CD4-positive, alpha-beta T cell treated with Interleukin-17A for 4 hours (primary cell): Measurements from ENCODE around the gene SPPL2C.
A peak's percentile ranks its signal among the peaks of the same experiment; 100 is the strongest.

Source experiments
- DNase-seq: peaks from one replicate; pipeline ENCODE4 v3.0.0-alpha.2; 2020; ENCODE audit warnings: mixed read lengths

Gene SPPL2C, protein sequence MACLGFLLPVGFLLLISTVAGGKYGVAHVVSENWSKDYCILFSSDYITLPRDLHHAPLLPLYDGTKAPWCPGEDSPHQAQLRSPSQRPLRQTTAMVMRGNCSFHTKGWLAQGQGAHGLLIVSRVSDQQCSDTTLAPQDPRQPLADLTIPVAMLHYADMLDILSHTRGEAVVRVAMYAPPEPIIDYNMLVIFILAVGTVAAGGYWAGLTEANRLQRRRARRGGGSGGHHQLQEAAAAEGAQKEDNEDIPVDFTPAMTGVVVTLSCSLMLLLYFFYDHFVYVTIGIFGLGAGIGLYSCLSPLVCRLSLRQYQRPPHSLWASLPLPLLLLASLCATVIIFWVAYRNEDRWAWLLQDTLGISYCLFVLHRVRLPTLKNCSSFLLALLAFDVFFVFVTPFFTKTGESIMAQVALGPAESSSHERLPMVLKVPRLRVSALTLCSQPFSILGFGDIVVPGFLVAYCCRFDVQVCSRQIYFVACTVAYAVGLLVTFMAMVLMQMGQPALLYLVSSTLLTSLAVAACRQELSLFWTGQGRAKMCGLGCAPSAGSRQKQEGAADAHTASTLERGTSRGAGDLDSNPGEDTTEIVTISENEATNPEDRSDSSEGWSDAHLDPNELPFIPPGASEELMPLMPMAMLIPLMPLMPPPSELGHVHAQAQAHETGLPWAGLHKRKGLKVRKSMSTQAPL

DNA sequence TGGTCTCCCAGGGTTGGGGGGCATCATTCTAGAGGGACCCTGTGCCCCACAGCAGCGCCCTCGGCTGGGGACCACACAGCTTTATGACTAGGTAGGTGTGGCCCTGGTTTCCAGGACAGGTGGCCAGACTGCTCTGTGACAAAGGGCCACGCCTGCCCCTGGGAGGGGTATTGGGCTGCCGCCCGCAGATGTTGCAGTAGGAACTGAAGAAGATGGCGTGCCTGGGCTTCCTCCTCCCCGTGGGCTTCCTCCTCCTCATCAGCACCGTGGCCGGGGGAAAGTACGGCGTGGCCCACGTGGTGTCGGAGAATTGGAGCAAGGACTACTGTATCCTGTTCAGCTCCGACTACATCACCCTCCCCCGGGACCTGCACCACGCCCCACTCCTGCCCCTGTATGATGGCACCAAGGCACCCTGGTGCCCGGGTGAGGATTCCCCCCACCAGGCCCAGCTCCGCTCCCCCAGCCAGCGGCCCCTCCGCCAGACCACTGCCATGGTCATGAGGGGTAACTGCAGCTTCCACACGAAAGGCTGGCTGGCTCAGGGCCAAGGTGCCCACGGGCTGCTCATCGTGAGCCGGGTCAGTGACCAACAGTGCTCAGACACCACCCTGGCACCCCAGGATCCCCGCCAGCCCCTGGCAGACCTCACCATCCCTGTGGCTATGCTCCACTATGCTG lies at the start of gene SPPL2C:
Gene SPPL2C, plus strand, starts transcription at position 187 of the 681 bp plus-strand sequence. Its CDS starts 26 bp downstream, at position 213.
- DNase-seq, result no peak

DNA sequence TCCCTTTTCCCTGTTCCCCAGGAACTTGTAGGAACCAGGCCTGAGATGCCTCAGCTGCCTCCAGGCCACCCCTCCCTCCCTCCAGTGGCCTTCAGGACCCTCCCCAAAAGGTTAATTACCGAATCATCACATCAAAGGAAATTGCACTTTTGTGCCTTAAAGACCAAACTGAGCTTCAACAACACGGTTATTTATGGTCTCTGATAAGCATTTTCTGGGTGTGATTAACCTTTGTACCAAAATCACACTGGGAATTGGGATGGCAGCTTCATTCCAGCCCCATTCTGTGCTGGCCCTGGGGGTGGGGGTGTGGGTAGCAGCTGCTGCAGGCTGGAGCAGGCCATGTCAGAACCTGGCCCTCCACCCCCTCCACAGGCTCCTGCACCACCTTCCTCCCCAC lies 43.9 kb upstream of the SPPL2C start:
- no peak for DNase-seq

DNA sequence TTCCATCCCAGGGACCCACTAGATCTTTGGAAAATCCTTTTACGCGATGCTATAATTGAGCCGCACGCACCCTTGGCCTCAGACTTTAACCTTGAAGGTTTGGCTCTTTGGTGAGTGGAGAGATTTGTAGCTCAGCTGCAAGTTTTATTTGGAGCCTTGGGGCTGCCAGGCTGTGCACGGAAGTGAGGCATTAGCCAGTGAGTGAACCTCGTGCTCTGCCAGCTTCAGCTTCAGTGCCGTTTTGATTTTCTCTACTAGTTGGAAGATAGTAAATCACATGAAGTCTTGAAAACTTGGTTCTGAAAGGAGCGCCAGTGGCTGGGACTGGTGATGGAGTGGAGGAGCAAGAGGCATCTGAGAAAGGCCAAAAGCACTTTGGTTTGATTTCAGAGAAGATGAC lies 43.3 kb upstream of the SPPL2C start:
- no peak for DNase-seq

DNA sequence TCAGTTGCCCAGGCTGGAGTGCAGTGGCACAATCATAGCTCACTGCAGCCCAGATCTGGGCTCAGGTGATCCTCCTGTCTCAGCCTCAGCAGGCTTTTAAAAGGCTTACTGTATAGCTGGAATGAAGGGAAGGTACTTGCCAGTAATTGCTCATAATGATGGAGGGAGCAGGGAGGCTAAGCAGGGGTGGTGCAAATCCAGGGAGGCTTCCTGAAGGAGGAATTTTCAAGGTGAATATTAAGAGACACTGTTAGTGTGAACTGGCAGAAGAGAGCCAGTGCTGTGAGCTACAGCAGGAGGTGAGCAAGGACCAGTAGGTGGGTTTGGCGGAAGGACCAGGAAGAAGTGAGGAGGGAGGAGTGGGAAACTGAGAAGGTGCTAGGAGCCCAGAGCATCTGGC lies 35.8 kb upstream of the SPPL2C start:
- DNase-seq, result no peak

DNA sequence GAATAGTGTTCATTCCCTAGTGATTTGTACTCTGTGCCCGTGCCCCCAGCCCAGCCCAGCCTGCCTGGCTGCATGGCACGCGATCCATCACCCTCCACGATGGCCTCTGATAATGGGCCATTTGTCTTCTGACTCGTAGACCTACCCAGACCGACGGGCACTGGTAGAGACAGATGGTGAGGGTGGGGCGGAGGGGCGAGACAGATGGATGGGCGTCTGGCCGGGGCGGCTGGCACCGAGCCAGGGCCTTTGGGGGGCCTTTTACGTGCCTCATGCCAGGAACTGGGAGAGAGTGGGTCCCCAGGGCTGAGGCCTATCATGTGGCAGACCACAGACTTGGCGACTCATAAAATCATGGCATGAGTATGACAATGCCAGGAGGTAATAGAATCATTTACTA lies 35.2 kb upstream of the SPPL2C start:
- no peak for DNase-seq

DNA sequence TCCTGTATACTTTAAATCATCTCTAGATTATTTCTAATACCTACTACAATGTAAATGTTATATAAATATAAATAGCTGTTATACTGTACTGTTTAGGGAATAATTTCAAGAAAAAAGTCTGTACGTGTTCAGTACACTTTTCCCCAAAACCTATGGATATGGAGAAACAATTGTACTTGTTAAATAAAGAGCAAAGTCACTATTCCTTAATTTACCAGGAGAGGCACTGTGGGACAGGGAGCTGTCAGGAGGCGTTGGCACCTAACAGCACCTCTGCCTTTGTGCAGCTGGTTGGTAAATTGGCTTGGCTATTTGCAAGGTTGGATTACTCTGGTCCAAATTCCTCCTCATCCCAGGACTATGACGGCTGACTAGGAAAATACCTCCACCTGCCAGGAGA lies 32.6 kb upstream of the SPPL2C start:
- no peak for DNase-seq

DNA sequence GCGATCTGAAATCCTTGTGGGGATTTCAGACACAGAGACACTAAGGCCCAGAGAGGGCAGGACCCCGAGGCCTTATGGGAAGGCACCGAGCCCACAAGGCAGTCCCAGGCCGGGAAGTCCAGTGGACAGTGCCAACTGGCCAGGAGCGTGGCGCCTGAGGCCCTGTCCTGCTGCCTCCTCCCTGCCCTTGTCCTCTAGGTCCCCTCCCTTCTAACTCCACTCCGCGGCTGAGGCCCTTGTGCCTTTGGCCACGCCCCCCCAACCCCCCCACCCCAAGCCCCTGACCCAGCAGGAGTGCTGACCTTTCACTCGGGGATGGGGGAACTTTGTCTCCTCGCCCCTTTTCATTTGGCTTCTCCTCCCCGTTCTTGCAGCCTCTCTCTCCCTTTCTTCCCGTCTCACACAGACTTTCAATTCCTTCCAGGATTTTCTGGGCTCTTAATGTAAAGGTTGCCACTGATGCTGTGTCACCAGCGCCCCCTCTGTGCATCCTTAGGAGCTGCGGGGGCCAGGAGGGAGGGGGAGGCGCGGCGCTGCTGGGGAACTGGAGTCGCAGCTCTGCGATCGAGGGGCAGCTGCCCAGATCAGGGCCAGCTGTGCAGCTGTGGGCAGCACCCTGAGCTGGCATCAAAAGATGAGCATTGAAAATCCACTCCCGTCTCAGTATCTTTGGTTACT lies 31.5 kb upstream of the SPPL2C start:
- no peak for DNase-seq

DNA sequence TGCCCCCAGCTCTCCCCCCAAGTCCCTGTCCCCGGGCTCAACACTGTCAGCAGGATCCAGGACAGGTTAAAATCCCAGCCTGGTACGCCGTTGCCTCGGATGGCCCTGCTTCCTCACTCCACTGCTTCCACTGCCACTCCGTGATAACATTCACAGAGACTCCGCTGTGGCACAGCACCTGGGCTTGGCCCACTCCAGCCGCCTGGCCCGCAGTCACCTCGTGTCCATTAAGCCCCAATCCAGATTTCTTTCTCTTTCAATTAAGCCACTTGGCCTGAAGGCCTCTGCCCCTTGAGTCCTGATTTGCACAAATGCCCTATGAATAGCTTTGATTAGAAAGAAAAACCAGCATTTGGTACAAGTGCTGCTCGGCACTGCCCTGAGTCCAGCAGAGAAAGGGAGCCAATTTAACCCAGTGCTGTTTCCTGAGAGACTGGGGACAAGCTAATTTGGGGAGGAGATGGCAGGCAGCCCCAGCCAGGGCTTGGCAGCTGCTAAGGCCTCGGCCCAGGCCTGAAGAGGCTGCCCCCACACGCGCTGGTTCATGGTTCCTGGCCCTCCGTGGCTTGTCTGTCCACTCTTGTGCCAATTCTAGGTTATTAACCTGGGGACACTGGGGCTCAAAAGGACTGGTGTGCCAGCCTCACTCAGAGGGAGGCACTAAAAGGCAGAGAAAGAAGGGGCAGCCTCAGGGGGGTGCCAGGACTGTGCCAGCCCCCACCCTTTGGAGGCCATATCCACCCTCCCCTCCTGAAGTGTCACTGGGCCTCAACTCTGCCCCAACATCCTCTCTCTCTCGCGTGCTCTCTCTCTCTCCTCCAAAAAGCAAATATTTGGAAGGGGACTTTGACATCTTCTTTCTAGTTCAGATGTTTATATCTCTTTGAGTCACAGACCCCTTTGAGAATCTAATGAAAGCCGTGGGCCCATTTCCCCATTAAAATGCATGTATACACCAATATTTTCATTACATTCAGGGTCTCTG lies 29.8 kb upstream of the SPPL2C start:
- no peak for DNase-seq

DNA sequence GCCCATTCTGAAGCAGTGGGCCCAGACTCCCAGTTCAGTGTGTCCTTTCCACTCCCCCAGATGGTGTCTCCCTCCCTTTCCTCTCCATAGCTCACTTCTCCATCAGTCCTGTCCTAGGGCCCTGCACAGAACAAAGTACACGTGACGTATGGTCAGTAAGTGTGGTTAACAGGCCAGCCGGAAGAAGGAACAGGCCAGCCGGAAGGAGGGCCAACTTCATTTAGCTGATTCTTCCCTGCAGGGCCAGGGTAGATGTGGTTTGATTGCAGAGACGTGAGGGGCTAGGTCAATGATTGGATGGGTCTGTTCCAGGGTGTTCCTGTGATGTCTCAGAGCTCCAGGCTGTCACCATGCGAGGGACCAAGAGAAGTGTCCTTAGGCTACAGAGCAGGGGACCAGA lies 28.9 kb upstream of the SPPL2C start:
- DNase-seq, result no peak

DNA sequence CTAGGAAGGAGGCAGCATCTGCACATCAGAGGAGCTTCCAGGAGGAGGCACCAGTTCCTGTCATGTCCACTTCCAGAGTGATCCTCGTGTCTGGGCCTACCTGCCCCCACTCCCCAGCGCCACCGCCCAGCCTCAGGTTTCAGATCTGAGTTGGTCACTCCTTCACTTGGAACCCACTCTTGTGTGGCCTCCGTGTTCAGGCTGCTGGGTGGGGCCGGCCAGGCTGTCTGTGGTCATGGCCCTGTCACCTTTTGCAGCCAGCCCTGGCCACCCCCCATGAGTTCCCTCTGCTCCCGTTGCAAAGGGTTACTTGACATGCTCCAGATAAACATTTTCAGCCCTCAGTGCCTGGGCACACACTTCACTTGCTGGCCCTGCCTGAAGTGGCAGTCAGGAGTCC lies 26.6 kb upstream of the SPPL2C start:
- DNase-seq, result no peak

DNA sequence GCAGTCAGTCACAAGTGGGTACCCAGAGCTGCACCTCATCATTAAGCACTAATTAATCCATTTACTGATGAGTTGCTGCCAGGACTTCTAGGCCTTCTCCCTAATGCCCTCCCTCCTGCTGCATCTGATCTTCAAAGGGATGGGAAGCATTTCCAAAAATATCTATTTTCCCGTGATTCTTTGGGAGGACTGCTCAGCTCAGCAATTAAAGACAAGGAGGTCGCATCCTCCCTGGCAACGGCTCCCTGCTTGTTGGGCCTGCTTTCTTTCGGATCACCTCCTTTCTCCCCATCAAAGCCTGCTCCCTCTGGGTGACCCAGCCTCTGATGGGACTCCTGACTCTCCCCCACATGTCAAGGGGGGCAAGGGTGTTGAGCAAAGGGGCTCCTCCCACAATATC lies 26.0 kb upstream of the SPPL2C start:
- DNase-seq, result no peak

DNA sequence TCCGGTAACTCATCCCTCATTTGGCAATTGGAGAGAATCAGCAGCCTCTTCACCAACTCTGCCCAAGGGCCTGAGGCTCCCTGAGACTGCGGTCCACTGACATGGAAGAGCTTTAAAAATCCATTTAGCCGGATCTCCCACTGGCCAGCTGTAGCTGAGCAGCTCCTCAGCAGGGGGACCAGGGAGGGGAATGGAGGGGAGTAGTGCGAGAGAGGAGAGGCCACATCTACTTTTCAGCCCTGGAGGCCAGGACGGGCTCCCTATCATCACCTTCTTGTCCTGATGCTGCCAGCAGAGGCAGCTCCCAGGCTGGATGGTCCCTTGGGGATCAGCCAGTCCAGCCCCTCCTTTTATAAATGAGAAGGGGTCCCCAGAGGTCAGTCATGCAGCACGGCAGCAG lies 25.0 kb upstream of the SPPL2C start:
- DNase-seq, result no peak

DNA sequence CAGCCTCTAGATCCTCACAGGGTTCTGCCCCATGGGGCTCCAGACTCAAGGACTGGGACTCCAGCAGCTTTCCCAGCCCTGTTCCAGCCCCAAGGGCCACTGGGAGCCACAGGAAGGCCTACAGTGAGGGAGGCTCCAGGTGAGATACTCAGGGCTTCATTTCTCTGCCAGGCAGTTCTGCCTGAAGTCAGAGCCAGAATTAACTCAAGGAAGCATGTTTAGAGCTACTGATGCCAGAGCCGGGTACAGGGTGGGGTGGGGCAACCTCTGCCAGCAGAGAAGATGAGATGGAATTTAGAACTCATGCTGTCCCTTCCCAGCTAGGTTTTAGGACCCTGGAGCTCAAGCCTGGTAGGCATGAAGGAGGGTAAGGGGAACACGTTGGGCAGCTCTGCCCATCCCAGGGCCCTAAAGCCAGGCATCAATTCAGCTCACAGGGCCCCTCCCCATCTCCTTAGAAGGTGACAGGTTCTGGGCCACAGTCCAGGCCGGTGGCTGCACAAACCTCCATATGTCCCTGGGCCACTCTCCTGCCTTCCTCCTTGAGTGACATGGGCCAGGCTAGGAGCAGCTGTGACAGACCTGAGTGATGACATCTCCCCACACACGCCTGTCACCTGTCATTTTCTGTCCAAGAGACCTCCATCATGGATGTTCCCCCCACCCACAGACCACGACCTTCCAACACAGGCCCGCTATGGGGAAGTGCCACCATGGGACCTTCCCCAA lies 24.5 kb upstream of the SPPL2C start:
- DNase-seq, result no peak

DNA sequence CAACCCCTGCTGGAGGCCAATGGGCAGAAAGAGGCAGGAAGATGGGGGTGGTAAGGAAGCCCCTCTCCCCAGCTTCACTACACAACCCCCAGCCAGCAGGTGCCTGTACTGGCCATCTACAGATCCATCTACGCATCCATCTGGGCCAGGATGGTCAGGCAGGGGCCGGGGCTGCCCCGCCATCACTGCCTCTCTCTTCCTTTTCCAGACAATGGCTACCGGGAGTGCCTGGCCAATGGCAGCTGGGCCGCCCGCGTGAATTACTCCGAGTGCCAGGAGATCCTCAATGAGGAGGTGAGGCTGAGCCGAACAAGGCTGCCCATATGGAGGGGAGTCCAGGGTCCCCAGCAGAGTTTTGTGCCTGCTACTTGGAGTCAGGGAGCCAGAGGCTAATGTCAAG lies 23.5 kb upstream of the SPPL2C start:
- DNase-seq, result no peak

DNA sequence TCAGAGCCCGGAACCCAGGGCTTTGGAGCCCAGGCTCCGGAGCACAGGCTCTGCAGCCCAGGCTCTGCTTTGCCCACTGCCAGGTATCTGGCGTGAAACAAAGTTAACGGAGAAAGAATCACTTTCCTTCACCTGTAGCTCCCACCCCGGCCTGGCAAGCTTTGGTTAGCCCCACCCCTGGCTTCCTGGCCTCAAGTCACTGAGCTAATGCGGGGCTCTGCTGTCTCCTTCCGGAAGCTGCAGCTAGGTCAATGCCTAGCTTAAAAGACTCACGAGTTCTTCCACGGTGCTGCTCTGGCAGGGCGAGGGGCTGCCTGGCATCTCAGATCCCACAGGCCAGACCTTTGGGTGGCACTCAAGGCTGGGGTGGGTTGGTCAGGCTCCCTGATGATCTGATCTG lies 21.1 kb upstream of the SPPL2C start:
- peak; percentile 48 for DNase-seq

DNA sequence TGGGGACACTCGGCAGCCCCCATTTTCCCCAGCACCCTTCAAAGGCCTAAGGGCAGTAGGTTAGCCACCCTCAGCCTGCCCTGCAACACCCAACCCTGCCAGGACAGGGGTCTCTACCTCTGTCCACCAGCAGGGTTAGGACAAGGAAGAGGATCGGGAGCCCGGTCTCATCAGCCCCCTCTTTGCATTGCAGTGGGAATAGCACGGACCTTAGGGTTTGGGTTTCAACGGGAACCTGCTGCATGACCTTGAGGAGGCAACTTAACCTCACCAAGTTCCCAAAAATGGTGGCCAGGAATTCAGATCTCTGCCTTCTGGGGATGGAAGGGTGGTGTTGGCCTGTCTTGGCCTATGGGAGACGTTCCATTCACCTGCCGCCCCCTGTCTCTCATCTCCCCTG lies 20.2 kb upstream of the SPPL2C start:
- DNase-seq, result no peak

DNA sequence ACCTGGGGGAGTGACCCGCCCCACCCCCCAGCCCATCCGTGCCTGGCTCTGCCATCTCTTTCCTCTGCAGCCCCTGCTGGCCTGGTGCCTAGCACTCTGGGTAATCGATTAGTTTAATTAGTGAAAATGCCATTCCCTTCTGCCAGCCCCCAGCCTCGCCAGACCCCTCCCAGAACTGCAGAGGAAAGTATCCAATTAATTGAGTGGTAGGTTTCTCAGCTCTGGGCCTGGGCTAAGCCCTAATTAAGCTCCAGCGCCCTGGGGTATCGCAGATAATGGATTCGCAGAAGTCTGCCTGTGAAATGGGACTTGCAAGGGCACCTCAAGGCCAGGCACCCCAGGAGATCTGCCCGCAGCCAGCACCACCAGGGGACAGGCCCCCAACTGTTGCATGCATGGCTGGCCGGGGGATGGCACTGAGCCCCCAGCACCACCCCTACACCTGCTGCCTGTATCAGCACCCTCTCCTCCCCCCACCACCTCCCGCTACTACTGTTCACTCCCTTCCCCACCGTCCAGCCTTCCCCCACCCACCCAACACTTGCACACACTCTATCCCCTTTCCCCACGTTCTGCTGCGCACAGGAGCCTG lies 19.7 kb upstream of the SPPL2C start:
- no peak for DNase-seq

DNA sequence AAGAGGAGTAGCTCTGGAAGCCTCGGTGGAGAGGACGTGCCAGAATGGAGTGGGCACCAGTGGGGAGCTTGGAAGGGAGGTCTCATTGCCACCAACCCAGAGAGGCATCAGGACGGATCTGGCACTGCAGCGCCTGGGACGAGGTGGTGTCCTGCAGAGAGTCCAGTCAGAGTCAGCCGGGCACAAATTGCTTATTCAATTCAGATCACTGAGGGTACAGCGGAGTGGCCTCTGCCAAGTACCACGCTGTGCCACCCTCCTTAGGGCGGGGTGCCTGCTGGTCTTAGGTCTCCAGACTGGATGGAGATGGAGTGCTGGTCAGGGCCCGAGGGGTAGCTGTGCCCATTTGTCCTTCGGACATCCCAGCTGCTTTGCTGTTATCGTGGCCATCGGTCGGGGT lies 18.9 kb upstream of the SPPL2C start:
- no peak for DNase-seq

DNA sequence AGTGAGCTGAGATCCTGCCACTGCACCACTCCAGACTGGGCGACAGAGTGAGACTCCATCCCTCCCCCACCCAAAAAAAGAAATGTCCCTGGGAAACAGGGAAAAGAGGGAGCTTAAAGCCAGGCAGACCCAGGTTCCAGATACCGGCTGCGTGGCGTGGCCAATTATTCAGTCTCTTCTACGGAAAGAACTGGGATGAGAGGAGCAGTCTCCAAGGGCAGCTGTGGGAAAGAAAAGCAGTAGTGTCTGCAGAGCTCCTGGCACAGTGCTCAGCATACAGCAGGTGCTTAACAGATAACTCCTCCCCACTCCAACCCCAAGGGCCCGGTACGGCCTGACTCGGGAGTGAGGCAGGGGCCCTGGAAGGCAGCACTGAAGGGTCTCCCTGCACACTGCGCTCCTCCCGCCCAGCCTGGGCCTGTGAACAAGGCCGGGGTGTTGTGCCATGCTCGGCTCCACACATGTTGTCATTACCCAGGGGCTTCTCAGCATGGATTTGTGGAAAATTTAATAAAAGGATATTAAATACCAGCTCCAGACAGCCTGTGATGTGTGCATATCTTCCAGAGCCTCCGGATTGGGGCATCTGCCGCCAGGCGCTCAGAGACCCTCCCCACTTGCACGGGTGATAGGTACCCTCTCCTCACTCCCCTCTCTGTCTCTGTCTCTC lies 17.6 kb upstream of the SPPL2C start:
- DNase-seq, result no peak

DNA sequence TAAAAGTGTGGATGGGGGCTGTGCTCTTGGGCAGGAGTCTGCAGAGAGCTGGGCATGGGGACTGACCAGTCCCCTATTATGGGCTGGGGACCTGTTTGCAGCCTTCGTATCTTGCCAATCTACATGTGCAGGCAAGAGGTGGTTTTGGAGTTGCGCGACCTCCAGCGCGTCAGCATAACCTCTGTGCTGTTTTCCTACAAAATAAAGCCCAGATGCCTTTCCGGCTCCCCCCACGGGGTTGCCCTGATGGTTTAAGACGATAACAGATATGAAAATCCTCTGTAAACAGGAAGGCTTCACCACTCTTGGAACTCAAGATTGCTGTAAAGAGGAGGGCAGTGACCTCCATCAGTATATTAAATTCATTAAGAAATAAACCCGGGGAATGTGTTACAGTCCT lies 16.5 kb upstream of the SPPL2C start:
- no peak for DNase-seq
